Duodenal mucosa (tissue), 2 donors: ENCODE data around the gene RRAS2.
"Not testable (repeated sequence)": the region's sequence is repeated elsewhere in the genome, so short reads cannot be mapped to it uniquely, and the experiment has no call there.

ENCODE experiments used
- H3K27ac ChIP-seq: one replicate; pipeline ENCODE4 v1.7.0; 2013; ENCODE audit warnings: low read depth, low read length
- H3K27me3 ChIP-seq, 2 donors: one replicate each; pipeline ENCODE4 v1.7.0; 2013; ENCODE audit warnings: low read length in 2 of 2, control low read depth in 1 of 2; ENCODE audit not compliant: insufficient read depth in 2 of 2, control insufficient read depth in 1 of 2
- H3K36me3 ChIP-seq, 2 donors: one replicate each; pipeline ENCODE4 v1.7.0; 2013; ENCODE audit warnings: low read length in 2 of 2, control low read depth in 1 of 2; ENCODE audit not compliant: insufficient read depth in 2 of 2, control insufficient read depth in 1 of 2
- H3K4me1 ChIP-seq, 2 donors: one replicate each; pipeline ENCODE4 v1.7.0; 2013; ENCODE audit warnings: low read length in 2 of 2, control low read depth in 1 of 2; ENCODE audit not compliant: insufficient read depth in 2 of 2, control insufficient read depth in 1 of 2
- H3K4me3 ChIP-seq, 2 donors: one replicate each; pipeline ENCODE4 v1.7.0; 2013; ENCODE audit warnings: low read length in 2 of 2, low read depth in 1 of 2
- H3K9ac ChIP-seq, 2 donors: one replicate each; pipeline ENCODE4 v1.7.0; 2013; ENCODE audit warnings: low read length in 2 of 2, low read depth in 1 of 2
- H3K9me3 ChIP-seq, 2 donors: one replicate each; pipeline ENCODE4 v1.7.0; 2013; ENCODE audit warnings: low read length in 2 of 2, control low read depth in 1 of 2; ENCODE audit not compliant: control insufficient read depth in 1 of 2

The RRAS2 gene

GRCh38 chr11:14345016-14345415, 14.0 kb downstream of the RRAS2 start:
- not testable (repeated sequence) for H3K4me3 ChIP-seq, H3K27ac ChIP-seq, H3K9me3 ChIP-seq, H3K27me3 ChIP-seq, H3K36me3 ChIP-seq, H3K9ac ChIP-seq, H3K4me1 ChIP-seq

- H3K4me3 ChIP-seq = no peak overlapping the region
- no peaks in the 10 kb centered on the region for H3K4me1 ChIP-seq
- H3K9ac ChIP-seq = no peak overlapping the region
- no peaks in the 10 kb centered on the region for H3K9me3 ChIP-seq
- no peak overlapping the region for H3K27ac ChIP-seq
- H3K27me3 ChIP-seq = no peaks in the 10 kb centered on the region
- H3K36me3 ChIP-seq = no peaks in the 10 kb centered on the region
Observed at GRCh38 chr11:14342906-14343305, 16.1 kb downstream of the RRAS2 start.

GRCh38 chr11:14341968-14342367, 17.0 kb downstream of the RRAS2 start:
- Histone ChIP-seq H3K27me3 (no peaks in the 10 kb centered on the region), H3K27ac (no peak overlapping the region), H3K4me1 (no peaks in the 10 kb centered on the region), H3K4me3 (no peak overlapping the region), H3K36me3 (no peaks in the 10 kb centered on the region), H3K9me3 (peaks cover 3% of the 10 kb centered on the region in 2 donors), H3K9ac (no peak overlapping the region)

GRCh38 chr11:14340721-14341120, 18.3 kb downstream of the RRAS2 start:
- Histone ChIP-seq H3K9me3 (peaks cover 3 to 9% of the 10 kb centered on the region in 2 donors), H3K9ac (no peak overlapping the region), H3K4me1 (no peaks in the 10 kb centered on the region)

GRCh38 chr11:14339356-14339755, 19.6 kb downstream of the RRAS2 start:
- Histone ChIP-seq H3K9me3 (peaks cover 3 to 9% of the 10 kb centered on the region in 2 donors), H3K4me3 (no peak overlapping the region), H3K27ac (no peak overlapping the region), H3K36me3 (no peaks in the 10 kb centered on the region), H3K9ac (no peak overlapping the region), H3K4me1 (no peaks in the 10 kb centered on the region), H3K27me3 (no peaks in the 10 kb centered on the region)

More at GRCh38 chr11:14340721-14341120, 18.3 kb downstream of the RRAS2 start:
- no peak overlapping the region for H3K4me3 ChIP-seq
- H3K27ac ChIP-seq = no peak overlapping the region
- no peaks in the 10 kb centered on the region for H3K27me3 ChIP-seq
- H3K36me3 ChIP-seq = no peaks in the 10 kb centered on the region

- peaks cover 3 to 9% of the 10 kb centered on the region in 2 donors for H3K9me3 ChIP-seq
- no peak overlapping the region for H3K9ac ChIP-seq
- H3K4me1 ChIP-seq = no peaks in the 10 kb centered on the region
- no peak overlapping the region for H3K27ac ChIP-seq
- H3K36me3 ChIP-seq = no peaks in the 10 kb centered on the region
- H3K27me3 ChIP-seq = no peaks in the 10 kb centered on the region
- H3K4me3 ChIP-seq = no peak overlapping the region
Observed at GRCh38 chr11:14336507-14337503, 22.2 kb downstream of the RRAS2 start.

GRCh38 chr11:14335712-14336111, 23.3 kb downstream of the RRAS2 start:
- Histone ChIP-seq H3K4me3 (no peak overlapping the region), H3K4me1 (no peaks in the 10 kb centered on the region), H3K27me3 (no peaks in the 10 kb centered on the region), H3K36me3 (no peaks in the 10 kb centered on the region), H3K27ac (no peak overlapping the region), H3K9ac (no peak overlapping the region), H3K9me3 (peaks cover 3 to 9% of the 10 kb centered on the region in 2 donors)

- no peak overlapping the region for H3K9ac ChIP-seq
- no peaks in the 10 kb centered on the region for H3K4me1 ChIP-seq
- H3K9me3 ChIP-seq = peaks cover 3 to 9% of the 10 kb centered on the region in 2 donors
- no peak overlapping the region for H3K27ac ChIP-seq
- H3K36me3 ChIP-seq = no peaks in the 10 kb centered on the region
- H3K27me3 ChIP-seq = no peaks in the 10 kb centered on the region
- no peak overlapping the region for H3K4me3 ChIP-seq
Observed at GRCh38 chr11:14334893-14335292, 24.1 kb downstream of the RRAS2 start.

- Histone ChIP-seq H3K9ac (no peak overlapping the region), H3K36me3 (no peaks in the 10 kb centered on the region), H3K27ac (no peak overlapping the region), H3K4me1 (no peaks in the 10 kb centered on the region), H3K4me3 (no peak overlapping the region), H3K27me3 (no peaks in the 10 kb centered on the region), H3K9me3 (peaks cover 3 to 9% of the 10 kb centered on the region in 2 donors)
Observed at GRCh38 chr11:14334192-14334591, 24.8 kb downstream of the RRAS2 start.

- no peaks in the 10 kb centered on the region for H3K27me3 ChIP-seq
- no peaks in the 10 kb centered on the region for H3K36me3 ChIP-seq
- no peak overlapping the region for H3K4me3 ChIP-seq
- peaks cover 0 to 2% of the 10 kb centered on the region in 2 donors for H3K9me3 ChIP-seq
- H3K9ac ChIP-seq = no peak overlapping the region
- no peak overlapping the region for H3K27ac ChIP-seq
- no peaks in the 10 kb centered on the region for H3K4me1 ChIP-seq
Observed at GRCh38 chr11:14331476-14332136, 27.4 kb downstream of the RRAS2 start.
